ENCODE results near the gene SETD3.
"Not testable (repeated sequence)": the region's sequence is repeated elsewhere in the genome, so short reads cannot be mapped to it uniquely, and the experiment has no call there.

The SETD3 gene

GRCh38 chr14:99349721-99350495 lies 130.8 kb downstream of the SETD3 start:
- Histone ChIP-seq H3K9me3 (ENCODE audit: insufficient read depth, low read length) (no peaks in the 10 kb centered on the region), H3F3A (ENCODE audit: insufficient read depth) (no peaks in the 10 kb centered on the region), H3K36me3 (ENCODE audit: low read length) (no peaks in the 10 kb centered on the region), H4K20me1 (ENCODE audit: low read depth, low read length) (no peaks in the 10 kb centered on the region), H3K4me2 (ENCODE audit: low read depth, low read length, poor library complexity, severe bottlenecking) (no peak overlapping the region), H2AFZ (ENCODE audit: low read depth, low read length, severe bottlenecking) (no peak overlapping the region), H3K9me2 (replicated peaks; ENCODE audit: insufficient read depth, low read length) (no peaks in the 10 kb centered on the region), H3K4me3 (ENCODE audit: insufficient read depth, low read length, poor library complexity, severe bottlenecking) (no peak overlapping the region), H3K79me2 (ENCODE audit: insufficient read depth, low read length) (no peaks in the 10 kb centered on the region), H3K27me3 (ENCODE audit: low read length) (no peaks in the 10 kb centered on the region), H3K27ac (ENCODE audit: low read depth, low read length) (no peak overlapping the region), H3K9ac (ENCODE audit: low read length) (no peak overlapping the region)
- TF ChIP-seq EZH2phosphoT487 (conservative IDR thresholded peaks at IDR 0.05; ENCODE audit: low read length) = no peak
- TF ChIP-seq, protein P1, sequence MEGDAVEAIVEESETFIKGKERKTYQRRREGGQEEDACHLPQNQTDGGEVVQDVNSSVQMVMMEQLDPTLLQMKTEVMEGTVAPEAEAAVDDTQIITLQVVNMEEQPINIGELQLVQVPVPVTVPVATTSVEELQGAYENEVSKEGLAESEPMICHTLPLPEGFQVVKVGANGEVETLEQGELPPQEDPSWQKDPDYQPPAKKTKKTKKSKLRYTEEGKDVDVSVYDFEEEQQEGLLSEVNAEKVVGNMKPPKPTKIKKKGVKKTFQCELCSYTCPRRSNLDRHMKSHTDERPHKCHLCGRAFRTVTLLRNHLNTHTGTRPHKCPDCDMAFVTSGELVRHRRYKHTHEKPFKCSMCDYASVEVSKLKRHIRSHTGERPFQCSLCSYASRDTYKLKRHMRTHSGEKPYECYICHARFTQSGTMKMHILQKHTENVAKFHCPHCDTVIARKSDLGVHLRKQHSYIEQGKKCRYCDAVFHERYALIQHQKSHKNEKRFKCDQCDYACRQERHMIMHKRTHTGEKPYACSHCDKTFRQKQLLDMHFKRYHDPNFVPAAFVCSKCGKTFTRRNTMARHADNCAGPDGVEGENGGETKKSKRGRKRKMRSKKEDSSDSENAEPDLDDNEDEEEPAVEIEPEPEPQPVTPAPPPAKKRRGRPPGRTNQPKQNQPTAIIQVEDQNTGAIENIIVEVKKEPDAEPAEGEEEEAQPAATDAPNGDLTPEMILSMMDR (IDR thresholded peaks at IDR 0.05; ENCODE audit: insufficient read depth, low read length, poor library complexity, severe bottlenecking) = no peak

GRCh38 chr14:99348816-99349614 lies 131.6 kb downstream of the SETD3 start:
- no peak overlapping the region for H3K4me3 ChIP-seq (ENCODE audit: insufficient read depth, low read length, poor library complexity, severe bottlenecking)
- H4K20me1 ChIP-seq (ENCODE audit: low read depth, low read length) = no peaks in the 10 kb centered on the region
- H3K9ac ChIP-seq (ENCODE audit: low read length) = no peak overlapping the region
- no peaks in the 10 kb centered on the region for H3K27me3 ChIP-seq (ENCODE audit: low read length)
- H3K9me3 ChIP-seq (ENCODE audit: insufficient read depth, low read length) = no peaks in the 10 kb centered on the region
- no peak overlapping the region for H3K27ac ChIP-seq (ENCODE audit: low read depth, low read length)
- no peaks in the 10 kb centered on the region for H3F3A ChIP-seq (ENCODE audit: insufficient read depth)
- no peak for TF ChIP-seq EZH2phosphoT487 (conservative IDR thresholded peaks at IDR 0.05; ENCODE audit: low read length)
- TF ChIP-seq, protein P1 (IDR thresholded peaks at IDR 0.05; ENCODE audit: insufficient read depth, low read length, poor library complexity, severe bottlenecking) = no peak
- H3K9me2 ChIP-seq (replicated peaks; ENCODE audit: insufficient read depth, low read length) = no peaks in the 10 kb centered on the region
- no peaks in the 10 kb centered on the region for H3K36me3 ChIP-seq (ENCODE audit: low read length)
- no peak overlapping the region for H2AFZ ChIP-seq (ENCODE audit: low read depth, low read length, severe bottlenecking)
- H3K79me2 ChIP-seq (ENCODE audit: insufficient read depth, low read length) = no peaks in the 10 kb centered on the region
- H3K4me2 ChIP-seq (ENCODE audit: low read depth, low read length, poor library complexity, severe bottlenecking) = no peak overlapping the region

- H3K27me3 ChIP-seq (ENCODE audit: low read length); H3K9me2 ChIP-seq (replicated peaks; ENCODE audit: insufficient read depth, low read length): not testable (repeated sequence)
These were observed 132.4 kb downstream of the SETD3 start for GRCh38 chr14:99348231-99348630.

More at GRCh38 chr14:99348231-99348630, 132.4 kb downstream of the SETD3 start:
- not testable (repeated sequence) for H2AFZ ChIP-seq (ENCODE audit: low read depth, low read length, severe bottlenecking); H3K36me3 ChIP-seq (ENCODE audit: low read length); H3K4me3 ChIP-seq (ENCODE audit: insufficient read depth, low read length, poor library complexity, severe bottlenecking); H3K9me3 ChIP-seq (ENCODE audit: insufficient read depth, low read length); H3K9ac ChIP-seq (ENCODE audit: low read length); H3K4me2 ChIP-seq (ENCODE audit: low read depth, low read length, poor library complexity, severe bottlenecking); H4K20me1 ChIP-seq (ENCODE audit: low read depth, low read length); H3K79me2 ChIP-seq (ENCODE audit: insufficient read depth, low read length); H3F3A ChIP-seq (ENCODE audit: insufficient read depth); H3K27ac ChIP-seq (ENCODE audit: low read depth, low read length)

Measured in SU-DHL-6 (cell line).